ENCODE measurements around the gene MAD2L1BP.

Gene MAD2L1BP

DNA sequence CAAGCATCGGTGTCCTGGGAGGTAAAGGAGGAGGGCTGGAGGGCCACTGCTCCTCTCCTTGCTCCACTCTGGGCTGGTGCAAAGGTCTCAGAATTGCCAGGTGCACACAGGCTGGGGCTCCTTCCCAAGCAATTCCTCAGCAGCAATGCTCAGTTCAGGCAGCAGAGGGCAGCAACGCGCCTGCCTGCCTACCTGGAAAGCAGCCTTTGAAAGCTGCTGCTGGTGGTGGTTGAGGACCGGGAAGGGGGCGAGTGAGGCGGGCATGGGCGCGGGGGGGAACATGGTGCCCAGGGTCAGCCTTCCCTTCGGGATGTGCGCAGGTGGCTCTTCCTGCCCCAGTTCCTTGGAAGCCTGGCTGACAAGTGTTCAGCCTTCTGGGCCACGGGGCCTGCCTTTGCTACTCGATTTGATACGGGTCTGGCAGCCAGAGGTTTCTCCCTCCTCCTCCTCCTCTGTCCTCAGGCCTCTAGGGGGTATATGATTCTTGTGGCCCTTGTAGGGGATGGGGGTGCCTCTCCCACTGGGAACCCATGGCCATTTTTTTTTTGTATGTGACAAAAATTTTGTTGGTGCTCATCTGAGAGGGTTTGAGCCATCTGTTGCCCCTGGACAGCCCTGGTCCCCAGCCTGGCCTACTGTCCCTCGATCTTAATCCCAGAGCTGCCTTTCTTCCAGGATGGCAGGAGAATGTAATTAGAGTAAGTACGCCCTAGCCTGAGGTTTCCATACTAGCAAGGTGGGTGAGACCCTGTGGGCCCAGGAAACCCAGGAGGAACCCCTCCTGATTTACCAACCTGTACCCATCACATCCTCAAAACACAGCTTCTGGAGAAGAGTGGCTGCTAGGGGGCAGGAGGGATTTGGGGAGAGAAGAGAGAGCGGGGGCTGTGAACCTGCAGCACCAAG lies 31.9 kb downstream of the MAD2L1BP start:
- DNase-seq: peak; percentile 53

DNA sequence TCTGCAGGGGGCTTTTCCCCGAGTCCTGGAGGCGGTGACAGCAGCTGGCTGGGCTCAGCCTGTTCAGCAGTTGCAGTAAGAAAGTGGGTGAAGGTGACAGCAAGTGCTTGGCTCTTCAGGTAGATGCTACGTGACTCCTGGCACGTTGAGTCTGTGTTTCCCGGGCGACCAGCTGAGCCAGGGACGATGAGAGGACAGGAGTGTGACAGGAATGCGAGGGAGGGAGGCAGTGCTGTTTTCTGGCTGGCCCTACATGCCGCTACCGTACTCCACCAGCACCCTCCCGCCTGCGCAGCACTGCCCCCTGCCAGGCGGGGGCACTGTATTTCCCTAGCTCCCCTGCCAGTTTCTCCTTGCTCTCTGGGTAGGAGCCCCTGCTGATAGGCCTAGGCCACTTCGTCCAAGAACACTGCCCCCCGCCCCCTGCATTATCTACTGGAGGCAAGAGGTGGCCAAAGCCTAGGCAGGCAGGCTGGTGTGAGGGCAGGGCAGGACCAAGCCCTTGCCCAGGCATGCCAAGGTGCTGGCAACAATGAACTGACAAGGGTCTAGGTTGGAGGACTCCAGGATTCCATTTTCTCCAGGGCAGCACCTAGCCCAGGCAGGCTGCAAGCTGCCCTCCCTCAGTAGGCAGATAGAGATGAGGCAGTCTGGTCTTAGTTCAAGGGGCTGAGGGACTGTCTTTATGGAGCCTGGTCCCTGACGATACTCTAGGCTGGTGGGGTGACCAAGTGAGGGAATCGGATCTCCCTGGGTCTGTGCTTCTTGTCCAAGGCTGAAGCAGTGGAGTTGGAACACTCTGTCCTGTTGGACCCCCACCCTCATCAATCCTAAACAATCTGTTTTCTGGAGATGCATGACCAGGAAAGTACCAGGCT lies 32.8 kb downstream of the MAD2L1BP start:
- DNase-seq: peak; percentile 57

DNA sequence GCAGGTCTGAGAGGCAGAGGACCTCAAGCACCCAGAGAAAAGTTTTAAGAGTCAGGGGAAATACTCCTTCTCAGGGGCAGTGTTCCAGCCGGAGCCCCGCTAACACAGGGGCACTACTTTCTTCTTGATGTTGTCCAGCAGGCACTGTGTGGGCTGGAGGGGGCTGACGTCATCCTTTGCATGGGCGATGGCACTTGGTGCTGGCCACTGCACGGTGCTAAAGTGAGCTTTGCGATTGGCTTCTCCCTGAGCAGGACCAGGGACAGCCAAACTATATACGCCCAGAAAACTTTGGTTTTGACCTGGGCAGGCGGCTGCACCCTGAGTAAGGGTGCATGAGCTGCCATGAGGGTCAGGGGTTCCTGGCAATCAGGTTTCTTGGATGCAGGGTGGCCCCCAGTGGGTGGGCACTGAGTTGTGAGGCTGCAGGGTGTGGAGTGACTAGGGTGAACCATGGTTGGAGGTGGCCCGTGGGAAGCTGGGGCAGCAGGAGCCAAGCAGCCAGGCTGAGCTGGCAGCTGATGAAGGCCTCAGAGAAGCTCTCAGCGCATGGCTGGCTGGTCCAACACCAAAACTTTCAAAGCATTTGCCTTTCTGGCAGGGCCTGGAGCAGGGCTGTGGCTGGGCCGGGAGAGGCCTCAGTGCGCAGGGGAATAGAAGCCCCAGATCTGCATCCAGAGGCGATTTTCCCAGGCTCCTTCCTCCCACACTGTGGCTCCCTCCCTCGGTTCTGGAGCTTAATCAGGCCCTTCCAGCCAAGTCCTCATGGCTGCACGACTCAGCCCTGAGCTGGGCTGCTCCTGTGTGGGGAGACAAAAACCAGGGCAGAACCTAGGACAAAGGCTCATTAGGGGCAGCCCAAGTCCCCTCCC lies 33.6 kb downstream of the MAD2L1BP start:
- peak; percentile 16 for DNase-seq

DNA sequence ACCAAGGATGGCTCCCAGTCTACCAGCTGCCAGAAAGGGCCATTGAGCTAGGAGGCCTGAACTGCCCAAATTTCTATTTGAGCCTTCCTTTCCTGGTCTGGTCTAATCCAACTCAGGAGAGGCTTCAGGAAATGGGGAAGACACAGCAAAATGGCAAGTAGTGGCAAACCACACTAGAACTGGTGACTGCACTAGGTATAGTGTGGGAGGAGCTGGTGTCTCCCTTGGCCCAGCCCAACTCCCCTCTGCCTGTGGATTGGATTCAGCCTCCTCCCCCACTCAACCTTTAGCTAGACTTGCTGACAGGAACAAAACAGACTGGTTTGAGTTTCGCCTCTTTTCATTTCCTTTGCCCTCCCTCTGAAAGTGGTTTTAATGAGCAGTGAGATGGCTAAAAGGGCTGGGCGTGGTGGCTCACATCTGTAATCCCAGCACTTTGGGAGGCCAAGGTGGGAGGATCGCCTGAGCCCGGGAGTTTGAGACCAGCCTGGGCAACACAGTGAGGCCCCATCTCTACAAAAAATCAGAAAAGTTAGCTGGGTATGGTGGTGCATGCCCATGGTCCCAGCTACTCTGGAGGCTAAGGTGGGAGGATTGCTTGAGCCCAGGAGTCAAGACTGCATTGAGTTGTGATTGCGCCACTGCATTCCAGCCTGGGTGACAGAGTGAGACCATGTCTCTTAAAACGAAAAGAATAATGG lies 34.4 kb downstream of the MAD2L1BP start:
- peak; percentile 19 for DNase-seq

DNA sequence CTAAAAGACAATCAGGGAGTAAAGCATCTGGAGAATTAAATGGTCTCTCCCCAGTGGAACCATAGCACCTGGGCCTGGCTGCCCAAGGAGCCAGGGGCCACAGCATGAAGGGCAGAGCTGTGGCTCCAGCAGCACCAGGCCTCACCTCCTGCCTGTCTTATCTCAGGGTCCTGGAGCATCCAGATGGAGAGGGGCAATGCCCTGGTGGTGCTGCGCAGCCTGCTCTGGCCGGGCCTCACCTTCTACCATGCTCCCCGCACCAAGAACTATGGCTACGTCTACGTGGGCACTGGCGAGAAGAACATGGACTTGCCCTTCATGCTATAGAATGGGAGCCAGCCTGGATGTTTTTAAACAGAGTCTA lies 35.0 kb downstream of the MAD2L1BP start:
- DNase-seq: no peak

DNA sequence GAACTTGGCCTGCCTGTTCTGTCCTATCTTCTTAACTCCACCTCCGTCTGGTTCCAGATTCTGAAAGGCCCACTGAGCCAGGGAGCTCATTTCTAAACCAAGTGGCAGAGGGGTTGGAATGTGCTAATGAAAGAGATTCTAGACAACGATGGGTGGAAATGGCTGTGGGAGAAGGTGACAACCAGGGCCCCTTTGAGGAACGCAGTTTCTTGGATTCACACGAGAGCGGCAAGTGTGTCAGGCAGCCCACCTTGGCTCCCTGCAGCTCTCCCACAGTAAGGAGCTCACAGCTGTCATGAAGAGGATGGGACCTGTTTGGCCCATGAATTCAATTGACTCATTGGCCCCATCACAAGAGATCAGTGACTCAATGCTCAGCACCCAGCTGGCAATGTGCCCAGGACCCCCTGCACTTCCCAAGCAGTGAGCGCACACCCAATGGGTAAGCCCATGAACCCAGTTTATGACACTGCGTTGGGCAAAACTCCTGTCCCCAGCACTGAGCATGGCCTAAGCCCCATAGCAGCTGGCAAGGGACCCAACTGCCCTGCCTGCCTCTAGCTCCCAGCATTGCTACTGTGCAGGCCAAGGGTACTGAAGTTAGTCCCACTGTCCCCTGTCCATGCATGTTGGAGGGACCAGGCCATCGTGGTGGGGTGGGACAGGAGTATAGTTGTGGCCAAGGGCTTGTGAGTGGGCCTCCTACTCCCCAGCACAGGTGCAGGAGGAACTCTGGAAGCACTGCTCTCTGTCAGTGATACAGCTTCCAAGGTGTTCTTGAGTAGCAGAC lies 35.6 kb downstream of the MAD2L1BP start:
- DNase-seq: no peak

DNA sequence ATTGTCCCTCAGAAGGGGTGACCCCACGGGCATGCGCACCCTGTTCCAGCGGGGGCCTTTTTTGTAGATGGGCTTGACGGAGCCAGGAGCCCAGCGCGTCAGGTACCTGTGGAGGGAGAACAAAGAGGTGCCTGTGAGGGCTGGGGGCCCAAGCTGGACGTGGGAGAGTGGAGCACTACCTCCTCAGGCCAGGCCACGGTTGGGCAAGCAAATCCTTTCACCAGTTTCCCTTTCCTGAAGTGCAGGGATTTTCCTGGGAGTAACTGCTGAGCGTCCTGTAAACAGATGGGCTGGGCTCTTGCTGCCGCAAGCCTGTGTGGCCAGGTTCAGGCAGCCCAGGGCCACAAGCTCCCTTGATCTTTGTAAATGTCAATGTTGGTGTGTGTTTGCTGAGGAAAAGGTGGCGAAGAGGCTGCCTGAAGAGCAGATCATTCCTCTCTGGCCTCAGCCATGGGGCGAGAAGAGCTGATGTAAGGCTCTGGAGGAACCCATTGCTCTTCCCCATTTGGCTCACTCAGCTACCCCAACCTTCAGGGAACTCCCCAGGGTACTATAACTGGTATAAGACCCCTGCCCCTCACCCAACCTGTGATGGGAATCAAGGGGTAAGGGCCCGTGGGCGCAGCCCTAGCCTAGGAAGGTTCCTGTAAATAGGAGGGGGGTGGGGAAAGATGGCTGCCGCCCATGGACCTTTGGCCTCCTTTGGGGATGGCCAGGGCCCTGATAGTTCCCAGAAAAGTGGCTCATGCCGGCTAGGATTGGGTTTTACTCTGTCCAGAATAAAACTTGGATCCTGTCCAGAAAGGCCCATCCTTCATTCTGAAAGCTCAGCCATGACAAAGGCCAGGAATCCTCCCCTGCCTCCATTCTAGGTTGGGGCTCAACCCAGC lies 36.4 kb downstream of the MAD2L1BP start:
- DNase-seq: peak; percentile 7

DNA sequence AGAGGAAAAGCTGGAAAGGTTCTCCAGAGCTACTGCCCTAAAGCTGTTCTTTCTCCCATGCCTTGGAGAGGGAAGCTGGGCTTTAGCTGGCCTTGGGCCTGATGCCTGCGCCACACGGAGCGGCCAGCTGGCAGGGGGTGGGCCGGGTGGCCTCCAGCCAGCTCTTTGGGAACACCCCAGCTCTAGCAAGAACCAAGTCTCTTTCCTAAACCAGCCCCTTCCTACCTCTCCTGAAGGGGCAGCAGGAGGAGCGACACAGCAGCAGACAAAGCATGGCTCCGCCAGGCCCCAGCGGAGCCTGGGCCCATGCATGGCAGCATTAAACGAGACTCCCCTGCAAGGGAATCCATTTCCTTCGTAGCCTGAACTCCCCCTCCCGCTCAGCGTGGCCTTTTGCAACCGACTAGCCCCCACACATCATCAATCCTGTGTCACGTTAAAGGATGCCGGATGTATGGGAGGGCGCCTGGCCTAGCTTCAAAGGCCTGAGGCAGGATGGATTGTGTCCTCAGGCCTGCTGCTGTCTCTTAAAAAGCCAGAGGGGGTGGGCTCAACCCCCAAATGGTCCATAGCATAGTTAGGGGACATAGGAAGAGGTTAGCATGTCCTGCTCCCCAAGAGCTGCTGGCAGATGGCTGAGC lies 37.9 kb downstream of the MAD2L1BP start:
- DNase-seq: no peak

DNA sequence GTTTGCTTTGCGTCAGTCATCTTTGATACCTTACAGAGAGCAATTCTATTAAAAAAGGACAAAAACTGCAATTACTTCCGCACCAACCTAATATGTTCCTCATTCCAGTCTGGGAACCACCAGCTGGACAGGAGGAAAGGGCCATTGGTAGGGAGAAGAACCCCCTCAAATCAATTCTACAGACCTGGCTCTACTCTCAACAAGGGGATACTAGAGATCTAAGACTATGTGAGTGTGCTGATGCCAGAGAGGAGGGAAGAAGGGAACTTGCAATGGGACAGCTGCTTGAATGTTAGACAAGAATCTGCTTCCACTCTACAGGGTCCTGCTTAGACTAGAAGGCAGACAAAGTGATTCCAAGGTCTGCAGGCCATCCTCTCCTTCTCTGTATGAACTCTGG lies 38.7 kb downstream of the MAD2L1BP start:
- DNase-seq: no peak

DNA sequence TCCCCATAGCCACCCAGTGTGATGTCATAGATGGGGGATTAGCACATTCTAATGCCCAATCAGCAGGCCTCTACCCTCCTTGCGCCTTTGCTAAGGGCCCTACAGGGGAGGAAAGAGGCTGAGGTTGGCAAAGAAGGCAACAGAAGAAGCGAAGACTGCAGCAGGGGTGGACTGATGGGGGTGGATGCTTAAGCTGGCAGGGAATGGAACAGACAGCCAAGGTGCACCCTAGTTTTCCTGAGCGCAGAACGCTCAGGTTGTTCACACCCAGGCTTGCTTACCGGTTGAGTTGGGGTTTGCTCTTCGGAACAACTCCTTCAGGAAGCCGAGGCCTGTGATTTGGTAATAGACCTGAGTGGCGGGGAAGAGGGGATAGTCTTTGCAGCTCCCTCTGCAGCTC lies 39.3 kb downstream of the MAD2L1BP start:
- DNase-seq: no peak

DNA sequence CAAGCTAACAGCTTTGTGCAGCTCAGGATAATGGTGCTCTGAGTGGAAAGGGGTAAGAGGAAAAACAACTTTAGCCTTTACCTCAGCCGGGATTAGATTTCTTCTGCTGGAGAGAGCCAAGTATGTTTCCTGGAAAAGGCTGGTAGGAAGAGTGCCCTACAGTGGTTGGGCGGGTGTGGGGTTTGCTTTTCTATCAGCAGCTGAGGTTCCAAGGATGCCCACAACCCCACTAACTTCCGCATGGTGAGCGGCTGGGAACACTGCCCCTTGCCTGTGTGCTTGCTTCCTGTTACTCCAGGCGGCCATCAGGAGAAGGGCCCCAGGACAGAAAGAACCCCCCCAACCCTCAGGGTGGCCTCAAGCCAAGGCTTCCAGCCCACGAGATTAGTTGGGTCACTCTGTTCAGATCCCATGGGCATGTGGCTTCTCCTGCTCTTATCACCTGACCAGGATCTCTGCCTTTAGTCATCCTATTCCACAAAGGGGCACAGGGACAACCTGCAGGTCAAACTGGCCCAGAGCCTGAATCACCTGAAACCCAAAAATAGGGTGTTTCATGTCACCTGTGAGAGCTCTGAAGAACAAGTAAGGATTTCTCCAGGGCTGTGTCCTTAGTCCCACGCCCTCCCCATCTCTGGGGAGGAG lies 41.4 kb downstream of the MAD2L1BP start:
- DNase-seq: no peak

DNA sequence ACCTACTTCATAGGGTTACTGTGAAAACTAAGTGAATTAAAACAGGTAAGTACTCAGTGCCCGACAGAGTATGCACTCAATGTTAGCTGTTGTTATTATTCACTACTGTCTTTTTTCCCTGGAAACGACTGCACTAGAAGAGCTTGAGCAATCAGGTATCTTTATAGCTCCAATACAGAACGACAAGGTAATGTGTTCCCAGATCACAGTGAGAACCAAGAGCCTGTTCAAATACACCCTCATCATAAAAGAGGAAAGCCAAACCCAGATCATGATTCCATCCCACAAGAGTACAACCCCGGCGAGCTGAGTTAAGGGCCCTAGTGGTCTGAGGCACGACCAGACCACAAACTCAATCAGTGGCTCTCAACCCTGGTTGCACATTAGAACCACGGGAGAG lies 42.1 kb downstream of the MAD2L1BP start:
- no peak for DNase-seq

DNA sequence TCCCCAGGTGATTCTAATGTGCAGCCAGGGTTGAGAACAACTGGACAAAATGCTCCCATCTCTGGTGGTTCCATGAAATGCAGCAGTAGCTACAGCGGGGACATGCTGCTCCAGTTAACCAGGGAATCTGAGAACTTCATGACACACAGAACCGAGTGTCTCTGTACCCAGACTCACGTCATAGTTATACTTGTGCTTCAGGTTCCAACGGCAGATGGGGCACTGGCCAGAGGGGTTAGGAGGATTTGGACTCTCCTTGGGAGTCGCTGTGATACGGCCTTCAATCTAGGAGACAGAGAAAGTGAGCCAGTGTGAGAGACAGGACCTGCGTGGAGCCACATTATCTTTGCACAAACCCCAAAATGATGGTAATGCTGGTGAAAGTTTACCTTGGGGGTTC lies 42.7 kb downstream of the MAD2L1BP start:
- no peak for DNase-seq

DNA sequence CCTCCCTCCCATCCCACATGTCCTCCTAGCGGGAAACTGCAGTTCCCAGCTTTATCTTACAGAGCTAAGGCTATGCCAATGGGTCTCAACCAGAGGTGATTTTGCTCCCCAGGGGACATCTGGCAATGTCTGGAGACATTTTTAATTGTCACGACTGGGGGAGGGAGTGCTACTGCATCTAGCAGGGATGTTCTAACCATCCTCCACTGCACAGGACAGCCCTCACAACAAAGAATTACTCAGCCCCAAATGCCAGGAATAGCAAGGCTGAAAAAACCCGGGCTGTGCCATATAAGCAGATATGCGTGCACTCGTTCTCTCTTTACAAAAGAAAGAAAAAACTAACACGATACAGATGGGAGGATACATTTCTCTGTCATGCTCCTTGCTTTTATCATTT lies 43.4 kb downstream of the MAD2L1BP start:
- no peak for DNase-seq

DNA sequence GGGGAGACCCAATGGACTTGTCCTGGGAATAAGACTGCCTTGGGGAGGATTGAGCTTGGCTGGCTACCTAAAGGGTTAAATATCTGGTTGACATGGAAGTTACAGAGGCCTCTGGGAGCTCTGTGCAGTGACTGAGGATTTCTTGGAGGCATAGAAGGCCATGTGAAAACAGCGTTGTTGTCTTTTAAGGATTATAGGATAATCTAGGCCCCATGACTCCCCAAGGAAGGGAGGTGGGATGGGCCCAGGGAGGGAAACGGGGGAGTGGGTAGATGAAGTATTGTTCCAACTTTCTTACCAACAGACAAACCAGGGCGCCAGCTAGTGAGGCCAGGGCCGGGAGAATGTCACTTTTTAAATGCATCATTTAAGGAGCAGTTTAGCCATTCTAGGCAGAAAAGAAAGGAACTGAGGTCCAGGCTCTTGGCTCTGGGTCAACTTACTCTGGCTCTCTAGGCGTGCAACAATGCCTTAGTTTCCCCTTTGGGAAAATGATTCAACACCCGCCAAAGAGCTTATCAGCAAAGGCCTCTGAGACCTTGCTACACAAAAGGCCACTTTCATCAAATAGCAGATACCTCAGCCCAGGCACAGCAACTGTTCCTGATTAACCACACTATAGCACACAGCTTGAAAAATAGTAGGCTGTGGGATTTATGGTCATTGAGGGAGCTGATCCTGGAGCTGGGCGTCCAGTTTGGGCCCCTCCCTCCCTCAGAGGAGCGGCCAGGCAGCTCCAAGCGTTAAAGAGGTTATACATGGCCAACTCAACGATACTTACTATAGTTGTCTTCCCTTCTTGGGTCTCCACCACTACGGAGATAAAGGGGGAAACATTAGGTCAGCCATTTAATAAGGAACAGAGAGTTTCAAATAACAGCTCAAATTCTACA lies 44.9 kb downstream of the MAD2L1BP start:
- no peak for DNase-seq

DNA sequence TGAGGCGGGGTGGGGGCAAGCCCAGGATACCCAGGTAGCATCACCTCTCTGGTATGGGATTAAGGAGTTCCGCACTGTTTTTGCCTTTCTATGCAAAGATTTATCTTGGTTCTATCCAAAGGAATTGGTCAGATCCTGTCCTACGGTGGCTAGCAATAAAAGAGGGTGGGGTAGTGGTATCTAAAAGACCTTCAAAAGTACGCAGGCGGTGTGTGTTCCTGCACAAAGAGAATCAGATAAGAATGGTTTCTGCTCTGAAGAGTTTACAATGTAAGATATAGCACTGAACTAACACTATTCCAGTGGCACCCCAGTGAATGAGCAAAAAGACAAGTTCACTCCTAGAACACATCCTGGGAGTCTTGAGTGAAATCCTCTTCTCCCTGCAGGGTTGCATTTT lies 45.7 kb downstream of the MAD2L1BP start:
- DNase-seq: no peak

DNA sequence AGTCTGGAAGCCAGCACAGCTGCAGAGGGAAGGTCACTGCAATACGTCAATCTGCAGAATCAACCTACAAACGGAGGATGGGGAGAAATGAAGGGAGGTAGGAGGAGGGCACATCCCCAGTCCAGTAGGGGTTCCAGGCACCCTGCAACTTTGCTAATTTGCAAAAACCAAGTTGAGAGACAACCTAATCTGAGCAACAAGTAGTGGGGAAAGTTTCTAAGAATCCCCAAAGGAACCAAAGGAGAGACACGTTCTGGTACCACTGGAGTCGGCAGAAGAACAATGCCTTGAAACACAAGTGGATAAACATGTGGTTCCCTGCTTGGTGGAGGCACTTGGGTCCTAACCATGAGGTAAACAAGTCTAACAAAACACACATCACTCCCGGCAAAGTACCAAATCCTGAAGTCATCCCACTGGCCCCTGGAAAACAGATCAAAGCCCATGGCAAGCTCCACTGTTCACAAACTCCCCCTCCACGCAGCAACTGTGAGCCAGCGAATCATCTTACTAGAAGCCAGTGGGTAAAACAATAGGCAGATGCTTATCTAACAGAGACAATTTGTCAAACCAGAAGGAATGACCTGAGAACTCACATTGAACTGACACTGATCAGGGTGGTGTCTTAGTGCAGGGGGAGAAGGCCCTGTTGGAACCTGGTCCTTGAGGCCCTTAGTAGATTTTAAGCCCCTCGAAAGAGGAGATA lies 47.2 kb downstream of the MAD2L1BP start:
- no peak for DNase-seq

Measured in inflammatory macrophage treated with lipopolysaccharide for 4 hours (primary cell).